B cell (primary cell): ENCODE data around the gene NCLN. TPM values are rescaled to one million over a fixed set of nuclear protein-coding genes. Genes with fewer than 3 reads are reported as not detected.

Source experiments
- ATAC-seq: fragments of 200-7000 bp; cut with Tn5 transposase; one replicate; pipeline ENCODE4 v1.10.0; 2021; ENCODE audit warnings: low read depth, mild to moderate bottlenecking, moderate number of reproducible peaks, moderate library complexity
- CTCF ChIA-PET: fragments of 350-600 bp; sonication (Branson Sonifier 250); formaldehyde crosslinking; loops from one replicate; lab custom pipeline; 2021; ENCODE audit warnings: antibody characterized with exemption, inconsistent platforms; lab: Charles Lee
- POLR2A ChIA-PET: fragments of 350-600 bp; sonication (Branson Sonifier 250); formaldehyde crosslinking; loops from one replicate; lab custom pipeline; 2021; ENCODE audit warnings: antibody characterized with exemption; lab: Charles Lee
- DNase-seq: peaks from one replicate; pipeline ENCODE4 v3.0.0; 2013
- H2AFZ ChIP-seq: 2 replicates; pipeline ENCODE4 v1.6.1; 2012; ENCODE audit warnings: mild to moderate bottlenecking, low read depth, low read length; ENCODE audit not compliant: insufficient read depth, poor library complexity, severe bottlenecking
- H3K27ac ChIP-seq, 2 donors: 1 replicate in 1 of 2; 2 replicates in 1 of 2; pipeline ENCODE4 v1.5.1; 2012 to 2013; ENCODE audit warnings: low read length in 2 of 2, mild to moderate bottlenecking in 2 of 2, moderate library complexity in 1 of 2
- H3K27me3 ChIP-seq, 4 experiments: fragments of 200-600 bp in 1 of 4; sonication (generic) in 1 of 4; replicated peaks in 1 of 4; 1 replicate in 2 of 4; 2 replicates in 2 of 4; pipeline versions ENCODE4 v1.6.1 to v1.7.0; 2013 to 2016; ENCODE audit warnings: low read length in 3 of 4, mild to moderate bottlenecking in 2 of 4, mixed read lengths in 1 of 4, moderate library complexity in 1 of 4; ENCODE audit not compliant: insufficient read depth in 4 of 4, control insufficient read depth in 3 of 4; ENCODE audit errors: control extremely low read depth in 1 of 4
- H3K36me3 ChIP-seq, 2 experiments: replicated peaks in 1 of 2; 1 replicate in 1 of 2; 2 replicates in 1 of 2; pipeline versions ENCODE4 v1.6.1 to v1.7.1; 2013; ENCODE audit warnings: low read length in 1 of 2; ENCODE audit not compliant: insufficient read depth in 2 of 2, control insufficient read depth in 1 of 2; ENCODE audit errors: control extremely low read depth in 1 of 2, extremely low read depth in 1 of 2
- H3K4me1 ChIP-seq, 2 donors: fragments of 200-600 bp in 1 of 2; sonication (generic) in 1 of 2; 1 replicate in 1 of 2; 2 replicates in 1 of 2; pipeline versions ENCODE4 v1.5.1 to v1.6.1; 2013 to 2017; ENCODE audit warnings: low read length in 2 of 2; ENCODE audit not compliant: control insufficient read depth in 2 of 2, insufficient read depth in 2 of 2
- H3K4me2 ChIP-seq: replicated peaks from 2 replicates; pipeline ENCODE3; 2012; ENCODE audit warnings: mild to moderate bottlenecking, low read depth, low read length; ENCODE audit not compliant: poor library complexity, severe bottlenecking
- H3K4me3 ChIP-seq, 5 experiments: fragments of 200-600 bp in 1 of 5; sonication (generic) in 1 of 5; 1 replicate in 3 of 5; 2 replicates in 2 of 5; pipeline versions ENCODE4 v1.5.1 to v1.7.0; 2011 to 2016; ENCODE audit warnings: low read length in 4 of 5, mild to moderate bottlenecking in 4 of 5, low read depth in 2 of 5, control low read depth in 1 of 5, moderate library complexity in 1 of 5; ENCODE audit not compliant: insufficient read depth in 1 of 5; ENCODE audit errors: control extremely low read depth in 1 of 5, extremely low read depth in 1 of 5
- H3K79me2 ChIP-seq: fragments of 200-600 bp; sonication (generic); one replicate; pipeline ENCODE4 v1.6.0; 2016; ENCODE audit warnings: low read length; ENCODE audit not compliant: control insufficient read depth, insufficient read depth
- H3K9ac ChIP-seq: fragments of 200-600 bp; sonication (generic); 2 replicates; pipeline ENCODE4 v1.6.1; 2017; ENCODE audit warnings: mild to moderate bottlenecking, low read length, moderate library complexity
- H3K9me3 ChIP-seq, 3 donors: one replicate each; pipeline versions ENCODE4 v1.6.1 to v1.7.1; 2013; ENCODE audit warnings: low read length in 2 of 3; ENCODE audit not compliant: control insufficient read depth in 2 of 3, insufficient read depth in 1 of 3; ENCODE audit errors: control extremely low read depth in 1 of 3
- H4K20me1 ChIP-seq: 2 replicates; pipeline ENCODE4 v1.6.0; 2012; ENCODE audit warnings: mild to moderate bottlenecking, low read length; ENCODE audit not compliant: insufficient read depth, control insufficient read depth, poor library complexity, severe bottlenecking
- H3K27ac Mint-ChIP-seq: one replicate; pipeline ENCODE4 v1.8.0; 2021; ENCODE audit warnings: mixed read lengths
- H3K27me3 Mint-ChIP-seq: one replicate; pipeline ENCODE4 v1.8.0; 2021; ENCODE audit warnings: mixed read lengths
- H3K4me1 Mint-ChIP-seq: one replicate; pipeline ENCODE4 v1.8.0; 2021; ENCODE audit warnings: mixed read lengths
- H3K4me3 Mint-ChIP-seq: one replicate; pipeline ENCODE4 v1.8.0; 2021; ENCODE audit warnings: mixed read lengths
- H3K9me3 Mint-ChIP-seq: one replicate; pipeline ENCODE4 v1.8.0; 2022; ENCODE audit warnings: mixed read lengths; ENCODE audit not compliant: insufficient read depth
- CTCF ChIP-seq: fragments of 200-600 bp; IDR thresholded peaks from one replicate; pipeline ENCODE4 v1.8.0; 2022; ENCODE audit warnings: antibody characterized with exemption, mild to moderate bottlenecking
- EZH2 ChIP-seq: IDR thresholded peaks from 2 replicates; pipeline ENCODE4 v1.6.1; 2012; ENCODE audit warnings: borderline replicate concordance, low read depth, mild to moderate bottlenecking, moderate library complexity, low read length; ENCODE audit not compliant: insufficient read depth, poor library complexity, severe bottlenecking
- WGBS: methylation state at CpG from one replicate; pipeline ENCODE4 v1.1.5; 2013; ENCODE audit warnings: missing lambda C conversion rate; ENCODE audit not compliant: insufficient coverage; 5-methylcytosine and 5-hydroxymethylcytosine counted together
- intact Hi-C: fragments of 100-400 bp; cut with micrococcal nuclease; formaldehyde crosslinking; loops from one replicate; pipeline ENCODE4 v1.10.0; 2022
- polyA plus RNA-seq: library from polyadenylated mRNA; depleted of rRNA; stranded (reverse); fragments of >200 nt; gene quantifications from 2 replicates; pipeline ENCODE4 v1.2.3, GENCODE V29; 2012
- total RNA-seq, 2 donors: library from RNA; stranded (reverse); fragments of 120-200 nt in 1 of 2; gene quantifications; 1 replicate in 1 of 2; 2 replicates in 1 of 2; pipeline versions ENCODE4 v1.2.3 to v1.2.4, GENCODE V29; 2013 to 2022

Gene NCLN
- total and polyA plus RNA-seq, 2 donors (not counting 1 experiment from before 2014, with no cell fraction given) = 55.0 to 82.0 TPM

GRCh38 chr19:3137119-3137518, 48.6 kb upstream of the NCLN start:
- no peaks in the 10 kb centered on the region for H3K36me3 ChIP-seq
- H3K4me3 Mint-ChIP-seq = peak overlapping the region; percentile 29
- H3K4me2 ChIP-seq = no peak overlapping the region
- H3K27me3 Mint-ChIP-seq = peaks cover 7% of the 10 kb centered on the region
- H3K27ac Mint-ChIP-seq = no peak overlapping the region
- intact Hi-C loops = no loop called here
- CTCF ChIA-PET = interaction anchor here (0.6 to 1.2 kb wide), 3 partner anchors 9 to 85 kb away, joined by 3 to 6 read pairs (median 3); no protein-coding TSS in a partner anchor
- H3K9me3 ChIP-seq = no peaks in the 10 kb centered on the region
- TF ChIP-seq CTCF (no peak), EZH2 (no peak)
- H3K9ac ChIP-seq = no peak overlapping the region
- no peaks in the 10 kb centered on the region for H3K79me2 ChIP-seq
- peaks cover 34% of the 10 kb centered on the region for H3K4me1 Mint-ChIP-seq
- no peaks in the 10 kb centered on the region for H4K20me1 ChIP-seq
- peak overlapping the region in 1 of 5 experiments; percentile 7 for H3K4me3 ChIP-seq
- 42% methylated on average over 6 of the region's 7 CpGs for WGBS
- POLR2A ChIA-PET = no interaction called here
- H3K9me3 Mint-ChIP-seq = no peaks in the 10 kb centered on the region
- DNase-seq (no peak), ATAC-seq (no peak)
- peak overlapping the region; percentile 54 for H2AFZ ChIP-seq
- H3K27ac ChIP-seq = no peak overlapping the region
- peaks cover 0 to 28% (median 12%) of the 10 kb centered on the region in 4 experiments for H3K27me3 ChIP-seq
- peaks cover 45% of the 10 kb centered on the region in 2 donors for H3K4me1 ChIP-seq

- no peaks in the 10 kb centered on the region for H3K9me3 Mint-ChIP-seq
- no peak overlapping the region for H3K27ac Mint-ChIP-seq
- no peak overlapping the region for H2AFZ ChIP-seq
- POLR2A ChIA-PET = no interaction called here
- intact Hi-C loops = no loop called here
- H3K4me3 Mint-ChIP-seq = no peak overlapping the region
- H3K27me3 Mint-ChIP-seq = peaks cover 7% of the 10 kb centered on the region
- peaks cover 0 to 28% (median 12%) of the 10 kb centered on the region in 4 experiments for H3K27me3 ChIP-seq
- TF ChIP-seq EZH2 (no peak), CTCF (no peak)
- CTCF ChIA-PET = interaction anchor here (1.2 to 1.6 kb wide), 2 partner anchors 9 to 30 kb away, joined by 3 to 5 read pairs; no protein-coding TSS in a partner anchor
- H3K4me2 ChIP-seq = no peak overlapping the region
- WGBS = 70% methylated on average over 3 of the region's 15 CpGs
- no peak overlapping the region for H3K4me3 ChIP-seq
- H3K9ac ChIP-seq = no peak overlapping the region
- H3K4me1 Mint-ChIP-seq = peaks cover 29% of the 10 kb centered on the region
- H3K79me2 ChIP-seq = no peaks in the 10 kb centered on the region
- DNase-seq (no peak), ATAC-seq (no peak)
- H3K36me3 ChIP-seq = no peaks in the 10 kb centered on the region
- no peaks in the 10 kb centered on the region for H3K9me3 ChIP-seq
- H3K4me1 ChIP-seq = peaks cover 40% of the 10 kb centered on the region in 2 donors
- no peaks in the 10 kb centered on the region for H4K20me1 ChIP-seq
- no peak overlapping the region for H3K27ac ChIP-seq
Measured at GRCh38 chr19:3138268-3138667, 47.5 kb upstream of the NCLN start.
